Measurements from ENCODE around the gene TMEM214.

DNA sequence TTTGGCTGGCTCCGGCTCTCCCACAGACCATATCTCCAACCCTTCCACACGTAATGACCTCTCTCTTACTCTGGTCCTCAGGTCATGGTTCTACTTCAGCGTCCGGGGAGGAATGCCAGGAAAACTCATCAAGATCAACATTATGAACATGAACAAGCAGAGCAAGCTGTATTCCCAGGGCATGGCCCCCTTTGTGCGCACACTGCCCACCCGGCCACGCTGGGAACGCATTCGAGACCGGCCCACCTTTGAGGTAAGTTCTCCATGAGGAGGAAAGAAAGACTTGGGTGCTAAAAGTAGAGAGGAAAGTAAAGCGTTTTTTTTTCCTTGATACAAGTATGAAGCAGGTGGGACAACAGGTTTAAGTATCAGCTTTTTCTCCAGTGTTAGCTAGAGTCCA, 20.6 kb downstream of the TMEM214 start:
- TF ChIP-seq, protein P1, sequence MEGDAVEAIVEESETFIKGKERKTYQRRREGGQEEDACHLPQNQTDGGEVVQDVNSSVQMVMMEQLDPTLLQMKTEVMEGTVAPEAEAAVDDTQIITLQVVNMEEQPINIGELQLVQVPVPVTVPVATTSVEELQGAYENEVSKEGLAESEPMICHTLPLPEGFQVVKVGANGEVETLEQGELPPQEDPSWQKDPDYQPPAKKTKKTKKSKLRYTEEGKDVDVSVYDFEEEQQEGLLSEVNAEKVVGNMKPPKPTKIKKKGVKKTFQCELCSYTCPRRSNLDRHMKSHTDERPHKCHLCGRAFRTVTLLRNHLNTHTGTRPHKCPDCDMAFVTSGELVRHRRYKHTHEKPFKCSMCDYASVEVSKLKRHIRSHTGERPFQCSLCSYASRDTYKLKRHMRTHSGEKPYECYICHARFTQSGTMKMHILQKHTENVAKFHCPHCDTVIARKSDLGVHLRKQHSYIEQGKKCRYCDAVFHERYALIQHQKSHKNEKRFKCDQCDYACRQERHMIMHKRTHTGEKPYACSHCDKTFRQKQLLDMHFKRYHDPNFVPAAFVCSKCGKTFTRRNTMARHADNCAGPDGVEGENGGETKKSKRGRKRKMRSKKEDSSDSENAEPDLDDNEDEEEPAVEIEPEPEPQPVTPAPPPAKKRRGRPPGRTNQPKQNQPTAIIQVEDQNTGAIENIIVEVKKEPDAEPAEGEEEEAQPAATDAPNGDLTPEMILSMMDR (IDR thresholded peaks at IDR 0.05), result no peak
- no peak for TF ChIP-seq POLR2A (IDR thresholded peaks at IDR 0.05)
